Measurements from ENCODE around the gene MED25.

MED25 gene

GRCh38 chr19:49874503-49875157 lies 56.5 kb downstream of the MED25 start:
- Histone ChIP-seq H4K20me1 (ENCODE audit: low read depth, low read length) (no peaks in the 10 kb centered on the region), H3K4me3 (ENCODE audit: insufficient read depth, low read length, poor library complexity, severe bottlenecking) (no peak overlapping the region), H3F3A (ENCODE audit: insufficient read depth) (0 out of 2 replicates have a peak, but pooled peaks cover 6% of the 10 kb centered on the region), H3K9me3 (ENCODE audit: insufficient read depth, low read length) (no peaks in the 10 kb centered on the region), H3K79me2 (ENCODE audit: insufficient read depth, low read length) (peaks cover 9% of the 10 kb centered on the region; the same call in 1 of the 2 replicates), H3K27me3 (ENCODE audit: low read length) (no peaks in the 10 kb centered on the region), H3K36me3 (ENCODE audit: low read length) (no peaks in the 10 kb centered on the region), H3K27ac (ENCODE audit: low read depth, low read length) (no peak overlapping the region), H3K9me2 (replicated peaks; ENCODE audit: insufficient read depth, low read length) (no peaks in the 10 kb centered on the region), H3K4me2 (ENCODE audit: low read depth, low read length, poor library complexity, severe bottlenecking) (peak overlapping the region; percentile 91), H3K9ac (ENCODE audit: low read length) (no peak overlapping the region; the same call in 1 of the 2 replicates), H2AFZ (ENCODE audit: low read depth, low read length, severe bottlenecking) (no peak overlapping the region)
- no peak for TF ChIP-seq CTCF (IDR thresholded peaks at IDR 0.05; ENCODE audit: insufficient read depth, low read length, poor library complexity, severe bottlenecking)
- TF ChIP-seq EZH2phosphoT487 (conservative IDR thresholded peaks at IDR 0.05; ENCODE audit: low read length) = no peak

- Histone ChIP-seq H3K79me2 (ENCODE audit: insufficient read depth, low read length) (peaks cover 9% of the 10 kb centered on the region; the same call in 1 of the 2 replicates), H3K4me2 (ENCODE audit: low read depth, low read length, poor library complexity, severe bottlenecking) (peak overlapping the region; percentile 91), H2AFZ (ENCODE audit: low read depth, low read length, severe bottlenecking) (no peak overlapping the region), H4K20me1 (ENCODE audit: low read depth, low read length) (no peaks in the 10 kb centered on the region), H3K9ac (ENCODE audit: low read length) (peak overlapping the region; percentile 94), H3K9me2 (replicated peaks; ENCODE audit: insufficient read depth, low read length) (no peaks in the 10 kb centered on the region), H3K4me3 (ENCODE audit: insufficient read depth, low read length, poor library complexity, severe bottlenecking) (peak overlapping the region; percentile 80), H3K36me3 (ENCODE audit: low read length) (no peaks in the 10 kb centered on the region), H3F3A (ENCODE audit: insufficient read depth) (0 out of 2 replicates have a peak, but pooled peaks cover 5% of the 10 kb centered on the region), H3K9me3 (ENCODE audit: insufficient read depth, low read length) (no peaks in the 10 kb centered on the region), H3K27me3 (ENCODE audit: low read length) (no peaks in the 10 kb centered on the region), H3K27ac (ENCODE audit: low read depth, low read length) (no peak overlapping the region)
- TF ChIP-seq CTCF (IDR thresholded peaks at IDR 0.05; ENCODE audit: insufficient read depth, low read length, poor library complexity, severe bottlenecking) (no peak), EZH2phosphoT487 (conservative IDR thresholded peaks at IDR 0.05; ENCODE audit: low read length) (no peak)
Observed at GRCh38 chr19:49875177-49875576, 57.1 kb downstream of the MED25 start.

GRCh38 chr19:49875857-49876421 lies 57.9 kb downstream of the MED25 start:
- H3K9me3 ChIP-seq (ENCODE audit: insufficient read depth, low read length) = no peaks in the 10 kb centered on the region
- no peaks in the 10 kb centered on the region for H3K27me3 ChIP-seq (ENCODE audit: low read length)
- no peak for TF ChIP-seq EZH2phosphoT487 (conservative IDR thresholded peaks at IDR 0.05; ENCODE audit: low read length)
- TF ChIP-seq CTCF (IDR thresholded peaks at IDR 0.05; ENCODE audit: insufficient read depth, low read length, poor library complexity, severe bottlenecking) = no peak
- H3K36me3 ChIP-seq (ENCODE audit: low read length) = no peaks in the 10 kb centered on the region
- H3K4me3 ChIP-seq (ENCODE audit: insufficient read depth, low read length, poor library complexity, severe bottlenecking) = peak overlapping the region; percentile 80
- peak overlapping the region; percentile 91 for H3K4me2 ChIP-seq (ENCODE audit: low read depth, low read length, poor library complexity, severe bottlenecking)
- peaks cover 9% of the 10 kb centered on the region; the same call in 1 of the 2 replicates for H3K79me2 ChIP-seq (ENCODE audit: insufficient read depth, low read length)
- peak overlapping the region; percentile 50 for H2AFZ ChIP-seq (ENCODE audit: low read depth, low read length, severe bottlenecking)
- no peaks in the 10 kb centered on the region for H3F3A ChIP-seq (ENCODE audit: insufficient read depth)
- H3K9ac ChIP-seq (ENCODE audit: low read length) = peak overlapping the region; percentile 94
- peak overlapping the region; percentile 79 for H3K27ac ChIP-seq (ENCODE audit: low read depth, low read length)
- no peaks in the 10 kb centered on the region for H3K9me2 ChIP-seq (replicated peaks; ENCODE audit: insufficient read depth, low read length)
- no peaks in the 10 kb centered on the region for H4K20me1 ChIP-seq (ENCODE audit: low read depth, low read length)
